PC-3 (cell line): ENCODE results near the gene CRYL1. TPM values are rescaled to one million over a fixed set of nuclear protein-coding genes. Genes with fewer than 3 reads are reported as not detected.

ENCODE experiments used
- ATAC-seq: fragments of 200-7000 bp; cut with Tn5 transposase; 2 replicates; pipeline ENCODE4 v1.9.1; 2020; ENCODE audit warnings: mild to moderate bottlenecking, moderate library complexity
- BruUV-seq: library from RNA; stranded (reverse); fragments of 400-500 nt; replicated peaks from 2 replicates; lab custom pipeline; 2021; lab: Mats Ljungman, UMichigan
- CTCF ChIA-PET: fragments of 300-600 bp; sonication (Branson Sonifier 250); formaldehyde crosslinking; loops from one replicate; lab custom pipeline; 2022; ENCODE audit warnings: antibody characterized with exemption; lab: Charles Lee
- POLR2A ChIA-PET: fragments of 300-600 bp; sonication (Branson Sonifier 250); formaldehyde crosslinking; loops from one replicate; lab custom pipeline; 2022; ENCODE audit warnings: antibody characterized with exemption; ENCODE audit not compliant: unreplicated experiment; lab: Charles Lee
- DNase-seq: peaks from one replicate; pipeline ENCODE4 v3.0.0-alpha.2; 2015
- H2AFZ ChIP-seq: fragments of 300-600 bp; sonication (generic); 2 replicates; pipeline ENCODE4 v1.6.0; 2016; ENCODE audit warnings: antibody characterized with exemption, low read length
- H3F3A ChIP-seq: fragments of 300-600 bp; sonication (generic); one replicate; pipeline ENCODE4 v1.6.0; 2017; ENCODE audit warnings: antibody characterized with exemption, low read length, control low read depth, mild to moderate bottlenecking; ENCODE audit not compliant: unreplicated experiment
- H3K27ac ChIP-seq: fragments of 300-600 bp; sonication (generic); 2 replicates; pipeline ENCODE4 v1.5.1; 2016; ENCODE audit warnings: mild to moderate bottlenecking, low read length
- H3K27me3 ChIP-seq: fragments of 300-600 bp; sonication (generic); 2 replicates; pipeline ENCODE4 v1.6.1; 2016; ENCODE audit warnings: low read length, mixed read lengths
- H3K36me3 ChIP-seq: fragments of 300-600 bp; sonication (generic); 2 replicates; pipeline ENCODE4 v1.6.1; 2016; ENCODE audit warnings: low read depth, mixed run types, low read length, mixed read lengths
- H3K4me1 ChIP-seq: fragments of 300-600 bp; sonication (generic); 2 replicates; pipeline ENCODE4 v1.5.1; 2016; ENCODE audit warnings: low read length; ENCODE audit not compliant: insufficient read depth
- H3K4me2 ChIP-seq: fragments of 300-600 bp; sonication (generic); 2 replicates; pipeline ENCODE4 v1.6.0; 2016; ENCODE audit warnings: low read length
- H3K4me3 ChIP-seq: fragments of 300-600 bp; sonication (generic); 2 replicates; pipeline ENCODE4 v1.5.1; 2016; ENCODE audit warnings: mild to moderate bottlenecking, low read length, mixed read lengths
- H3K79me2 ChIP-seq: fragments of 300-600 bp; sonication (generic); 2 replicates; pipeline ENCODE4 v1.6.1; 2017; ENCODE audit warnings: low read length, mixed read lengths
- H3K9ac ChIP-seq: fragments of 300-600 bp; sonication (generic); 2 replicates; pipeline ENCODE4 v1.6.0; 2016; ENCODE audit warnings: mild to moderate bottlenecking, low read length
- H3K9me2 ChIP-seq: fragments of 300-600 bp; sonication (generic); replicated peaks from 2 replicates; pipeline ENCODE4 v1.6.1; 2016; ENCODE audit warnings: mixed run types, low read length, mixed read lengths
- H3K9me3 ChIP-seq: fragments of 300-600 bp; sonication (generic); 2 replicates; pipeline ENCODE4 v1.6.1; 2016; ENCODE audit warnings: low read length, mixed read lengths
- H4K20me1 ChIP-seq: fragments of 300-600 bp; sonication (generic); 2 replicates; pipeline ENCODE4 v1.6.1; 2016; ENCODE audit warnings: low read length, mixed read lengths
- CTCF ChIP-seq: fragments of 300-600 bp; sonication (generic); conservative IDR thresholded peaks from 2 replicates; pipeline ENCODE4 v1.5.1; 2017; ENCODE audit warnings: antibody characterized with exemption, low read depth, mild to moderate bottlenecking, low read length
- EZH2 ChIP-seq: fragments of 300-600 bp; sonication (generic); IDR thresholded peaks from one replicate; pipeline ENCODE4 v1.6.1; 2017; ENCODE audit warnings: antibody characterized with exemption, mild to moderate bottlenecking, low read length; ENCODE audit not compliant: unreplicated experiment
- EZH2phosphoT487 ChIP-seq: fragments of 300-600 bp; sonication (generic); IDR thresholded peaks from 2 replicates; pipeline ENCODE4 v1.6.1; 2018; ENCODE audit warnings: mild to moderate bottlenecking, antibody characterized with exemption, low read length, borderline replicate concordance
- intact Hi-C: fragments of 100-400 bp; cut with micrococcal nuclease; formaldehyde crosslinking; loops from 2 replicates; pipeline ENCODE4 v1.9.0; 2023
- total RNA-seq: library from RNA; depleted of rRNA; stranded (reverse); fragments of >200 nt; gene quantifications from 2 replicates; pipeline ENCODE4 v1.2.3, GENCODE V29; 2014

Gene CRYL1
- total RNA-seq, 1 experiment from 2014 or later = 20.8 TPM

- H3K4me1 ChIP-seq = peaks cover 7% of the 10 kb centered on the region
- intact Hi-C loops = no loop called here
- no peak overlapping the region for H3K9ac ChIP-seq
- H3F3A ChIP-seq = no peaks in the 10 kb centered on the region
- no peak overlapping the region for H3K4me3 ChIP-seq
- ChIA-PET POLR2A (no interaction called here), CTCF (no interaction called here)
- peaks cover 18% of the 10 kb centered on the region for H3K79me2 ChIP-seq
- DNase-seq (no peak), ATAC-seq (no peak)
- no TSS peak for BruUV-seq
- no peak overlapping the region for H2AFZ ChIP-seq
- H3K27ac ChIP-seq = no peak overlapping the region
- no peaks in the 10 kb centered on the region for H3K27me3 ChIP-seq
- H3K36me3 ChIP-seq = no peaks in the 10 kb centered on the region
- TF ChIP-seq EZH2 (no peak), CTCF (no peak), EZH2phosphoT487 (no peak)
- no peaks in the 10 kb centered on the region for H3K9me2 ChIP-seq
- H4K20me1 ChIP-seq = no peaks in the 10 kb centered on the region
- H3K9me3 ChIP-seq = no peaks in the 10 kb centered on the region
- H3K4me2 ChIP-seq = no peak overlapping the region
Observed at GRCh38 chr13:20521364-20522115, 4.1 kb downstream of the CRYL1 start.

- H2AFZ ChIP-seq = no peak overlapping the region
- no peaks in the 10 kb centered on the region for H4K20me1 ChIP-seq
- ATAC-seq = no peak
- ChIA-PET POLR2A (no interaction called here), CTCF (no interaction called here)
- no peak overlapping the region for H3K4me2 ChIP-seq
- no TSS peak for BruUV-seq
- no peak overlapping the region for H3K9ac ChIP-seq
- H3K9me2 ChIP-seq = no peaks in the 10 kb centered on the region
- no peak for TF ChIP-seq CTCF
- H3K4me3 ChIP-seq = no peak overlapping the region
- no peak overlapping the region for H3K27ac ChIP-seq
- H3K79me2 ChIP-seq = peaks cover 12% of the 10 kb centered on the region
- intact Hi-C loops = no loop called here
- peaks cover 4% of the 10 kb centered on the region; the same call in 1 of the 2 replicates for H3K4me1 ChIP-seq
- no peaks in the 10 kb centered on the region for H3K27me3 ChIP-seq
- H3K36me3 ChIP-seq = no peaks in the 10 kb centered on the region
- no peaks in the 10 kb centered on the region for H3F3A ChIP-seq
- DNase-seq = no peak
- no peaks in the 10 kb centered on the region for H3K9me3 ChIP-seq
Observed at GRCh38 chr13:20519875-20520274, 5.8 kb downstream of the CRYL1 start.

GRCh38 chr13:20518660-20519100 is 7.0 kb downstream of the CRYL1 start:
- ChIA-PET CTCF (no interaction called here), POLR2A (no interaction called here)
- Histone ChIP-seq H3K27me3 (no peaks in the 10 kb centered on the region), H2AFZ (no peak overlapping the region), H3K4me2 (no peak overlapping the region), H3K27ac (no peak overlapping the region), H3K9ac (no peak overlapping the region), H3K9me3 (no peaks in the 10 kb centered on the region), H3K4me1 (no peaks in the 10 kb centered on the region), H3K4me3 (no peak overlapping the region), H4K20me1 (no peaks in the 10 kb centered on the region), H3K9me2 (no peaks in the 10 kb centered on the region), H3F3A (no peaks in the 10 kb centered on the region), H3K36me3 (no peaks in the 10 kb centered on the region), H3K79me2 (0 out of 2 replicates have a peak, but pooled peaks cover 1% of the 10 kb centered on the region)
- intact Hi-C loops = no loop called here
- no peak for DNase-seq
- no TSS peak for BruUV-seq
- TF ChIP-seq EZH2 = no peak
- no peak for TF ChIP-seq CTCF
- TF ChIP-seq EZH2phosphoT487 = no peak
- no peak for ATAC-seq
